ENCODE measurements around the gene RHEBL1.
"Not testable (repeated sequence)": the region's sequence is repeated elsewhere in the genome, so short reads cannot be mapped to it uniquely, and the experiment has no call there.

Gene RHEBL1

DNA sequence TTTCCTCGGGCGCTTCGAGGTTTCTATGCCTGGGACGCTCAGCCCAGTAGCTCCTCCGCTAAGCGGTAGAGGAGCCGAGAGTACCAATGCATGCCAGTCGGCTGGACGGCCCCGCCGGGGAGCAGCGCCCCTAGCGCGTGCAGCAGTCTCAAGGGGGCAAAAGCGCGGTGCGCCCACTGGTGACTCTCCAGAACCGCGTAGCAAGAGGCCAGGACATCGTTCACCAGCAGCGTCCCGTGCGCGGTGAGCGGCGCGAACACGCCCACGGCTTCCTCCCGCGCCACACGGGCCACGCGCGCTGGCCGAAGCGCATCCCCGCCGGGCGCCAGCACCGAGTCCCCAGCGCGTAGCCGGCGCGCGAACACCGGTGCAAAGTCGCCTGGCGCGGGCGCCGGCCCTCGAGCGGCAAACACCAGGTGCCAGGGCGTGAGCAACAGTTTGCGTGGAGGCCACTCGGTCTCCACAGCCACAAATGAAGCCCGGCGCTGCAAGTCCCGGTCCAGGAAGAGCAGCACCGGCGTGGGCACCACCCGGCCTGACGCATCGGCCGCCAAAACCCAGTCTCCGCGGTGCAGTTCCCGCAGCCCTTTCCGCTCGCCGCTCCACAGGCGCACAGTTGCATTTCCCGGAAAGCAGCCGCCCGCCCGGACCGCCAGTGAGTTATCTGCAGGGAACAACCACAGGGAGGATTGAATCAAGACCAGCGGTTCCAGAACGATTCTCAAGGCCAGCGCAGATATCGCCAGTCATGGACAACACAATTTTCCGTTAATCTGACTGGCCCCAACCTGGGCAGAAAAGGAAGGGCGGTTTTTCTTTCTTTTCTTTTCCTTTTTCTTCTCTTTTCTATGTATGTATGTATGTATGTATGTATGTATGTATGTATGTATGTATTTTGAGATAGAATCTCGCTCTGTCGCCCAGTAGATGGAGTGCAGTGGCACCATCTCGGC is 20.3 kb upstream of the RHEBL1 start:
- DNase-seq (ENCODE audit: low read depth in 3 of 3) = no peak

DNA sequence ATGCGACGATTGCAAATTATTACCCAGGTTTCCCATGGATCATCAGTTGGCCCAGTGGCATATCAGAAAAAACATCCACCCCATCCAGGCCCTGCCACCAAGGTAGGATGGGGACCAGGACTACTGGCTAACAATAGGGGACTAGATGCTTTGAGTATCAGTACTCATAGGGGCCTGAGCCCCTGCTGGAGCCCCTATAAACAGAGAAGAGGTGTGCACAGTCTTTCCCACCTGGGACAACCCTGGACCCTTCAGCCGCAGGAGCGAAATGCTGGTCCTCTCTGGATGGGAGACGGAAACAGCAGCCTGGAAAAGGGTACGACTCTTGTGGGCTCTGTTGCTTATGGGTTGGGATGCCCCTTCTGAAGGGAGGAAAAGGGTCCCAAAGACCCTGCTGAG is 19.2 kb upstream of the RHEBL1 start:
- DNase-seq (ENCODE audit: low read depth in 3 of 3) = no peak

DNA sequence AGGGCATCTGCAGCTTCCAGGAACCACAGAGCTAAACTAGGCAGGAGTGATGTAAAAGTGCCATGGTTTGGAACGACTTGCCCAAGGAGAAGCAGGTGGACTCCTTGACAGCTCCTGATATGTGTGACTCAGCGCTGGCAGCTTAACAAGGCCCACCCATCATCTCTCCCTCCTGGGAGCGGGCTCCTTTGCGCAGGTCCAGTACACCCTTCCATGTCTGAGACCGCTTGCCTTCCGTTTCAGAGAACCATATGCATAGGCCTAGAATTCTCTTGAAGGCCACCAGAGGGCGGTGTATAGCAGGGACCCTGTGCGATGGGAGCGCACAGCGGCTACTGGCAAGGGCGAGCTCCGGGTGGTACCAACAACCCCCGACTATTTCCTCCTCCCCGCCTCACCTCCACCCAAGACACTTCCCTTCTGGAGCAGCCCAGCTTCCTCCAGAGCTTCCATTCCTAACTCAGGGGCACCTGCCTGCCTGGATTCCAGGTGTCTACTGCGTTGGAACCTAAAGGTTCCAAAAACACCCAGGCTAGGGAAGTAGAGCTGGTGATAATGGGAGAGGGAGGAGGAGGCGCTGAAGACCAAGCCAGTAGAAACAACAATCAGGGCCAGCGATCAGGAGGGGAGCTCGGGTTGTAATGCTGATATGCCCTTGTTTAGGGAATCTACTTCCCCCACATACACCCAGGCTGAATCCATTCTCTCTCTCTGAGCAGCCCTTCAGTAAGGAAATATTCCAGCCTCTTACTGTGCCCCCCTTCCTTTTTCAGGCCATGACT is 18.6 kb upstream of the RHEBL1 start:
- DNase-seq (ENCODE audit: low read depth in 3 of 3) = peak; percentile 45 to 75 (median 52)

DNA sequence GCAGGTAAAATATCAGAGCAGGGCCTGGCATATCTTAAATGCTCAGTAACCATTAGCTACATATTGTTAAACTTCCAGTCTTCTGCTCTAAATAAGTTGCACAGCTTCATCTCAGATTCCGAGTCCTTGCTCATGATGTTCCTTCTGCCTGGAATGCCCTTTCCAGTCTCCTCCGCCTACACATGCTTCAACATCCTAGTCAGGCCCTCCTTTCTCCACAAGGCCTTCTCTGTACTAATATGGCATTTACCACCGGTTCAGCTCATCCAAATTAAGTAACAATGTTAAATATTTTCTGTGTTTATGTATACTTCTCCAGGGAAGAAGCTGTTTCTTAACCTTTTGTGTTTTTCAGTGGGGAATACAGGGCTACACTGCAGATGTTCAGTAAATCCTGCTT is 16.3 kb upstream of the RHEBL1 start:
- DNase-seq (ENCODE audit: low read depth in 3 of 3) = no peak

DNA sequence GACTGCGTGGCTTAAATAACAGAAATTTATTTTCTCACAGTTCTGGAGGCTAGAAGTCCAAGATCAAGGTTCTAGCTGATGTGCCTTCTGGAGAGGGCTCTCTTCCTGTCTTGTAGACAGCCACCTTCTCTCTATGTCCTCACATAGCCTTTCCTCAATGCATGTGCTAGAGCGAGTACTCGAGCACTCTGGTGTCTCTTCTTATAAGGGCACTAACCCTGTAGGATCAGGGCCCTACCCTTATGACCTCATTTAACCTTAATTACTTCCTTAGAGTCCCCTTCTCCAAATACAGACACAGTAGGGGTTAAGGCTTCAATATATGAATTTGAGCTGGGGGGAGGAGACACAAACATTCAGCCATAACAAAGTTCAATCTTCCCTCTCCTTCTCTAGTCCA is 14.7 kb upstream of the RHEBL1 start:
- no peak for DNase-seq (ENCODE audit: low read depth in 3 of 3)

DNA sequence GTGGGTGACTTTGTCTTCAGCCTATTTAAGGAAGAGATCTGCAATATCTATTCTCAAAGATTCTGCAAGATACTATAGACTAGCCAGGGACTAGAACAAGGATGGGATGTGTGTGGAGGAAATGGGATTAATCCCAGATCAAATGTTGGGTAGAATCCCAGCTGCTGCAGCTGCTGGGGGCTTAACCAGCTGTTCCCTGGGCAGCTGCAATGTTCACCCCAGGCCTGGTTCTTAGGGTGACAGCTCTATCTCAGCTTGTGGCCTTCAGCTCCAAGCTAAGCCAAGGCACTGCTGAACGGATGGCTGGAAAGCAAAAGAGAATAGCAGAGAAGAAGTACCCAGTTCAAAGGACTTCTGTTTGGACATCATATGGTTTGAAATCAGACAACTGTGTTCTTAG is 10.0 kb upstream of the RHEBL1 start:
- DNase-seq (ENCODE audit: low read depth in 3 of 3) = no peak

DNA sequence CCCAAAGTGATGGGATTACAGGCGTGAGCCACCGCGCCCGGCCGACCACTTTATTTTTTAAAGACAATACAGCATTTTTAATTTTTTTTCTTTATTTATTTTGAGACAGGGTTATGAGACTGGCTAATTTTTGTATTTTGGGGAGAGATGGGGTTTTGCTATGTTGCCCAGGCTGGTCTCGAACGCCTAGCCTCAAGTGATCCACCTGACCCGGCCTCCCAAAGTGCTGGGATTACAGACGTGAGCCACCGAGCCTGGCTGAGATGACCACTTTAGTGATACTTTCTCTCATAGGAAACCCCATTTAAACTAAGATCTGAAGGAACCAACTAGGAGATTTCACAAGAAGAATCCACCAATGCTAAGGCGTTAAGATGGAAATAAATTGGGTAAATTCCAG is 1.2 kb upstream of the RHEBL1 start:
- DNase-seq (ENCODE audit: low read depth in 3 of 3) = no peak

DNA sequence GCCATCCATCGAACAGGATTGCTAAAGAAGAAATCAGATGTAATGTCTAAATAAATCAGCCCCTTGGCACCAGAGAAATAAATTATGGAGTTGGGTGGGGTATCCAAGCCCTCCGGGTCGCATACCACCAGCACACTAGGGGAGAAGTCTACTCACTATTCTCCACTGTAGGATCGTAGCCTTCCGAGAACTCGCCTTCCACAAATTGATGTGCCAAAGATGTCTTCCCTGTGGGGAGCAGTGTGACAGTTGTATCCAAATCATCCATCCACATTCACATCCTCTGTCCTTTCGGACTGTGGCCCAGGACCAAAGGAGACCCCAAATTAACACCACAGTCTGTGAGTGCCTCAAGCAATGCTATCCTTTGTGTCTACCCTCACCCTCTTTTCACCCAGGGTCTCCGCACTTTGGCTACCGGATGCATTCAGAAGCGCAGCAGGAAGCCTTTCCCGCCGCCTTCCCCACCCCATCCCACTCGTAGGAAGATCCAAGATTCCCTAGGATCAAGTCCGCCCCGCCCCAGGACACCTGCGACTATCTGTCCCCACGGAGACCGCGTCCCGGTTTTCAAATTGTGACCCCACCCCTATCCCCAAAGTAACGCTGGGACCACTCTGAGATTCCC is 786 bp downstream of the RHEBL1 start:
- DNase-seq (ENCODE audit: low read depth in 3 of 3) = no peak

DNA sequence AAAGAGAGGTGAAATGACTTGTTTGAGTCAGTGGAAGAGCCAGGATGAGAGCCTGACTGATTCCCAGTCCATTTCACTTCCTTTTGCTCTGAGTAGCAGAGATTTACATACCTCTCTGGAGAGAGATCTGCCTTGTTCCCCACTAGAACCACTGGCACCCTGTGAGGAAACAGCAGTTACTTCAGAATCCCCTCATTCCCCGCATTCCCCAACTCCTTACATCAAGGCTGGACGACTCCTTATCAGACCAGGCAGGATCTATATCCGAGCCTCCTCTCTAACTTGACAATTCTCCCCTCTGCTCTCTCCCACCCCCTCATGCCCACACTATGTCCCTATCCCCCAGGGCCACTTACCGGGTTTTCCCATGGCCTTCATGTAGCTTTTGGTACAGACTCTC is 3.7 kb downstream of the RHEBL1 start:
- DNase-seq (ENCODE audit: low read depth in 3 of 3) = no peak

DNA sequence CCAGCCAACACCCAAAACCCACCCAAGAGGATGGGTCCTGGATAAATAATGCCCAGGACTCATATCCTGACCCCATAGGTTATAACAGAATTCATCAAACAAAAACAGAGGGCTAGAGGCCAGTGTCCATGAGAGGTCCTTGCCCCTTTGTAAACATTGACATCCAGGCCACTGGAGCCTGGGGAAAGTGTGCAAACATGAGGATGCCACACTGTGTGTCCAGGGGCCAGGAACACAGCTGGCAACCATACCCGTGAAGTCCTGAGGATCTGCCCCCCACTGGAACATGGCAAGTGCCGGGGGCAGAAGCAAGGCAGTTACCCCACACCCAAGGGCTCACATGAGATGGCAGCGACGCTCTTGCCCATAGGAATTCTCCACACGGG is 5.0 kb downstream of the RHEBL1 start:
- DNase-seq (ENCODE audit: low read depth in 3 of 3) = no peak

DNA sequence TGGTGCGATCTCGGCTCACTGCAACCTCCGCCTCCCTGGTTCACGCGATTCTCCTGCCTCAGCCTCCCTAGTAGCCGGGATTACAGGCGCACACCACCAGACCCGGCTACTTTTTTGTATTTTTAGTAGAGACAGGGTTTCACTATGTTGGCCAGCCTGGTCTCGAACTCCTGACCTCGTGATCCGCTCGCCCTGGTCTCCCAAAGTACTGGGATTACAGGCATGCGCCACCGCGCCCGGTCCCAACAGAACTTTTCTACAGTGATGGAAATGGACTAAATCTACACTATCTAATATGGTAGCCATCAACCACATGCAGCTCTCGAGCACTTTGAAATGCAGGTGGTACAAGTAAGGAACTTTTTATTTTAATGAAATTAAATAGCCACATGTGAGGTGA is 7.9 kb downstream of the RHEBL1 start:
- not testable (repeated sequence) for DNase-seq (ENCODE audit: low read depth in 3 of 3)

DNA sequence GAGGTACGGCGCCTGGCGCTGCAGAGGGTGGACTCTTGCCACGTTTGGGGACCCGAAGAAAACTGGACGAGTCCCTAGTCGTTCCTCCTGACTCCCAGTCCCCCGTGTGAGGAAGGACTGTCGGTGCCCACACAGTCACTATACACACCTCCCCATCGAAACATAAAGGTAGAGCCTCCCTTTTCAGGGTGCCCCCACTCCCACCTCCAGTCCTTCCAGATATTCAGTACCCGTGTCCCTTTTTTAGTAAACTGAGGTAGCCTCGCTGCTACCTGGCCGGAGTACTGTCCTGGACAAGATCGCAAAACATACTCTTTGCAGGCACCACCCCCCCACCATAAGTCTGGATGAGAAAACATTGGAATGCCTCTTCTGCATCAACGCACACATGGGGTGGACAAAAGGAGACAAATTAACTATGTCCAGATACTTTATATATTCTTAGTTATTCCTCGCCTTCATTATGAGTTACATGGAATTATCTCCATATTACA is 8.6 kb downstream of the RHEBL1 start:
- no peak for DNase-seq (ENCODE audit: low read depth in 3 of 3)

DNA sequence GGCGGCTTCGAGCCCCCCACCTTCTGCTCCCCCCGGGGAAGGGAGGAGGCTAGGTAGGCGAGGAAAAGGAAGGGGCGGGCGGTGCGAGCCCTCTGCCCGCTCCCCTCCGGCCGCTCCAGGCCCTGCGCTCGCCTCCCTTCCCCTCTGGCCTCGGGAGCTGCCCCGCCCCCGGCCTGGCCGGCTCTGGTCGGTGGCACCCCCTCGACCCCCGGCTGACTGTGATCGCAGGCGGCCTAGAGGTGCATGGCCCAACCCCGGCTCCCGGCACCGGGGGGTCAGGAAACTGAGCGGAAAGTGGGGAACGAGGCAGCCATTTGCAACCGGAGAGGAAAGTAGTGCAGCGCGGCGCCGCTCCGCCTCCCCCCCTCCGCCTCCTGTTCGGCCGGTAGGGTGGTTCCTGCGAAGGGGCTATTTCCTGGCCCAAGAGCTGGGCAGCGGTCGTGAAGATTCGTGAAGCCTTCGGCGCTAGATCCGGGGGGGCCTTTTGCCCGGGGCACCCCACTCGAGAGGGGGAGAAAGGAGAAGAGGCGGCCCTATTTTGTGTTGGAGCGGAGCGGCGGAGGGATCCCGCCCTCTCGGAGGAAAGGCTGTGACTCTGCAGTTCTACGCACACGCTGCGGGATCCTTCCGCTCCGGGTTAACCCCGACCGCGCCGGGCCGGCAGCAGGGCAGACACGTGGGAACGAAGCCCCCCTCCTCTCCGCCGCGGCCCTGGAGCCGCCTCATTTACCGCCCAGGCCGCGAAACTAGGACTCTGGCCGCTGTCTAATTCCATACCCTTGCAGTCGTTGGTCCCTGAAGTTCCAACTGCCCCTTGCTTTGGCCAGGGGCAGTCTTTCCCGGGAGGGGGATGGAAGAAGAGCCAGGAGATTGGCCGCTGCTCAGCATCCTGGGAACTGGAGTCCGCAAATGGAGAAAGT is 9.3 kb downstream of the RHEBL1 start, which contains the start of gene KMT2D:
TSS of gene KMT2D (minus strand) at position 558 of the 920 bp plus-strand sequence. CDS start 5,470 bp downstream, outside the sequence.
- peak; percentile 81 to 85 (median 85) for DNase-seq (ENCODE audit: low read depth in 3 of 3)

DNA sequence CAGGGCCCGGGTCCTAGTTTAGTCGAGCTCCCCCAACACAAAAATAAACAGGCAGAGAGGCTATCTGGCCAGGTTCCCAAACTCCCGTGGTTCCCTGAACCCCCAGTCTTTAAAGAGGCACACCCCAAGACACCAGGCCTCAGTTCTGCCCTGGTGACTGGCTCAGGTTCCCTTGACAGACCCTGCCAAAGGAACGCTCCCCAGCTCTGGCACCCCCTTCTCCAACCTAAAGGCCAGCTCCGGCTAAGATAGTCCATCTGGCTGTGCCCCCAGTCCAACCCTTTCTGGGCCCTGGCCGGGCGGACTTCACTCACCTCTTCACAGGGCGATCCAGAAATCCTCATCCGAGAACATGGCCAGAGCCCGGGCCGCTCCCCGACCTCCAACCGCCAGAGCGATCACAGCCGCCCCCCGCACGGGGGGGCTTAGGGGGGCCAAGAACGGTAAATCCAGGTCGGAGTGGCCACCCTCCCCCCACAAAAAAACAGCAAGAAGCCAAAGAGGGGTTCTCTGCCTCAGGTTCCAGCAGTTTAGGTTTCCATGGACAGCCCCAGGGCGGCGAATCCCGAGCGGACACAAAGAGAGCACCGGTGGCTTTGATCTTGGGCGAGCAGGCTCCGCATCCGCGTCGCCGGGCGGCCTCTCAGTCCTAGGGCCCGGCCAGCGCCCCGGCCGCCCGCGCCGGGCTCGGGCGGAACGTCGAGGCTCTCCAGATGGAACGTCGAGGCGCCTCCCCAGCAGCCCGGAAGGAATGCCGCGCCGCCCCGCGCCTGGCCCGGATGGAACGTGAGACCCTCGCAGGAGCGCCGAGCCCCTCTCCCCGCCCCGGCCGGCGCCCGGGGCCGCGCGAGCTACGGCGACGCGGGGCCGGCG is 10.2 kb downstream of the RHEBL1 start:
- DNase-seq (ENCODE audit: low read depth in 3 of 3) = no peak

DNA sequence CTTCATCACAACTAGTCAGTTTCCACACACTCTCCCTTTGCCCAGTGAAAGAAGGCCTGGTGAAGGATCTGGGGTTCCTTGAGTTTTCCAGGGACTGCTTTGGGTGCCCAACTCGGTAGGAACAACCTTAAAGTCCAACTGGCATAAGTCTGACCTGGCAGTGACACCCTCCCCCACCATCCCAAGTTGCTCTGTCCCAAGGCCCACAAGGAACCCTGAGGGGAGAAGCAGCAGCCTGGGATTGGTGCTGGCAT is 10.8 kb downstream of the RHEBL1 start:
- no peak for DNase-seq (ENCODE audit: low read depth in 3 of 3)

DNA sequence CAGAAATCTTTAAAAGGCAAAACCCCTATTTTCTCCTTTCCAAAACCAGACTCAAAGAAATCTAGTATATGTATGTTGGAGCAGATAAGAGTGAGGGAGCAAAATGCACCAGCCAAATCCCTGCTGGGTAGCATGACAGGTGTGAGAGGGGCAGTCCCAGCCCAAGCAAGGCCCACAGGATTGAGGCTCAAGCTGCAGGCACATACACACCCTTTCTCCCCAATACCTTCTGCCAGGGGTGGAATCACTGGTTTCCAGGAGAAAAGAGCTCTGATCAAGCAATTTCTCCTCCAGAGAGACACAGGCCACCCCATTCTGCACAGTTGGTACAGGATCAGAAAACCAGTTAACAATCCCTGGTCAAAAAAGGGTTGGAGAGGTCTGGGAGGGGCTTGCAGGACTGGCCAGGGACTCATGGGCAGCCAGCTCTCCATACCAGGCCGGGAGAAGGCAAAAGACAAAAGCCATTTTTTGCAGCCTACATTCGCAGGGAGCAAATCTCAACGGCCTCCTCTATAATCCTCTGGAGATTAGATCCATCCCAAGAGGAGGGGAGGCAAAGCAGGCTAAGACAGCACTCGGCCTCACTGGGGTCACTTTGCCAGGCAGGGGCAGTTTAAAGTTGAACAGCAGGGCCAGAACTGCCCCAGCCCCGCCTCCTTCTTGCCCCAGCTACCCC is 11.3 kb downstream of the RHEBL1 start:
- no peak for DNase-seq (ENCODE audit: low read depth in 3 of 3)

DNA sequence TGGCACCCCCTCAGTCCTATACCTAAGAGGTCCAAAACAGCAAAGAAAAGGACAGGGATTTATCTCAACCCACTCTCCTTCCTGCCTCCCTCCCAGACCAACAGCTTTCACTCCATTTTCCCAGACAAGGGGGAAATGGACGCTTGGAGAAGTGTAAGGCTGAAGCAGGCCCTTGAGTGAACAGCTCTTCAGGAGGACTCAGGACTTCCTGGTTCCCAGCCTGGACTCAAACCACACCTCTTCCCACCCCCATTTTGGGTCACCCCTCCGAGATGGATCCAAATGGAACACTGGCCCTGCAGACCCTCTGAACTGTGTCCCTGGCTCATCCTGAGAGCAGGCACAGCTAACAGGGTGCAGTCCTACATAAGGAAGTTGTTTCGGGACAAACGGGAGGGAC is 11.9 kb downstream of the RHEBL1 start:
- DNase-seq (ENCODE audit: low read depth in 3 of 3) = no peak

DNA sequence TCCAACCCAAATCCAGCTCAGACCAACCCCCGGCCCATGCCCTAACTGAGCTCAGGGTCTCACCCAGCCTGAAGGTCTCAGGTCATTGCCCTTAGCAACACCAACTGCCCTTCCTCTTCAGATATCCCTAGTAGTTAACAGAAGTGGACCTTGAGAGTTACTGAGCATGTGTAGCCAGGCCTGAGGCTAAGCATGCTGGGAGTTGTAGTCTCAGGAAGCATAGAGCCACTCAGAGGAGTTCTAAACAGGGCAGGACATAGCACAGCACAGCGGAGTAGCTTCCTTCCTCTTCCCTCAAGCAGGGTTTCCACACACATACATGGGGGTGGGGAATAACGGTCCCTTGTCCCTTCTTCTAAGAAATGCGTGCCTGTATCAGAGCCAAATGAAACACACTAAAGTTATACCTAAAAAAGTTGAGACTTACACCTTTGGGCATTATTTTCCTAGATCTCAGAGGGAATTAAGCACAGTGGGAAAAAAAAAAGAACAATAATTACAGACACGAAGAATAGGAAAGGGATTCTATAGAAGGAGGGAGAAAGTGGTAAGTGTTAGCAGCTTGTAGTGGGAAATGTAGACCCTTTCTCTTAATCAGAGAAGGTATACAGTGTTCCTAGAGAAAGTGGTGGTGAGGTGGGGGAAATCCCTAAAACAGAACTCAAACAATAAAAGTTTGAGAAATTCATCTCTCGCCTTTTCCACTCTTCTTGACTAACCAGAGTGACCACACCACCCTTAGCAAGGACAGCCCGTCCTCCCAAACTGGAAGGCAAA is 13.6 kb downstream of the RHEBL1 start:
- peak in 2 of 3 donors; percentile 20 to 29 for DNase-seq (ENCODE audit: low read depth in 3 of 3)

DNA sequence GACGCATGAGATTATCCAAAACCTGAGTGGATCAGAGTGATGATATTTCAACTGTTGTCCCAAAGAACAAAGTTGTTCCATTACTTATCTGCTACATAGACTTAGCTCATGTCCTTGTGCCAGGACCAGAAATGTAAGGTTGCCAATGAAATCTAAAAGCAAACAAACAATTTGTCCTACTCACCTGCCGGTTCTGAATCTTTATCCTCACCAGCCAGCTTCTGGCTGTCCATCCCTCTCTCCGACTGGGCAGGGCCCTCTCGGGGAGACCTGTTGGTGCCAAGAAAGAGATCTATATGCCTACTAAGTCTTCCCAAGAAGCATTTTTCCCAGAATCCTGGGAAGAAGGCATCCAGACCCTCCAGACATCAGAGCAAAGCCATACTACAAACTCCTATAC is 14.7 kb downstream of the RHEBL1 start:
- DNase-seq (ENCODE audit: low read depth in 3 of 3) = no peak
